Dermis microvascular lymphatic vessel endothelial cell (primary cell): ENCODE results near the gene MOB1A. TPM values are rescaled to one million over a fixed set of nuclear protein-coding genes. Genes with fewer than 3 reads are reported as not detected.
"Not testable (repeated sequence)": the region's sequence is repeated elsewhere in the genome, so short reads cannot be mapped to it uniquely, and the experiment has no call there.

ENCODE experiments used
- DNase-seq, 2 donors: peaks; one replicate each; pipeline versions ENCODE4 v3.0.0 to v3.0.0-alpha.2; 2010; ENCODE audit warnings: low read depth in 2 of 2
- total RNA-seq: library from RNA; depleted of rRNA; stranded (reverse); fragments of >200 nt; gene quantifications from 2 replicates; pipeline ENCODE4 v1.2.1, GENCODE V29; 2014

Gene MOB1A
- total RNA-seq, 1 donor from 2014 or later = 79.6 TPM

DNA sequence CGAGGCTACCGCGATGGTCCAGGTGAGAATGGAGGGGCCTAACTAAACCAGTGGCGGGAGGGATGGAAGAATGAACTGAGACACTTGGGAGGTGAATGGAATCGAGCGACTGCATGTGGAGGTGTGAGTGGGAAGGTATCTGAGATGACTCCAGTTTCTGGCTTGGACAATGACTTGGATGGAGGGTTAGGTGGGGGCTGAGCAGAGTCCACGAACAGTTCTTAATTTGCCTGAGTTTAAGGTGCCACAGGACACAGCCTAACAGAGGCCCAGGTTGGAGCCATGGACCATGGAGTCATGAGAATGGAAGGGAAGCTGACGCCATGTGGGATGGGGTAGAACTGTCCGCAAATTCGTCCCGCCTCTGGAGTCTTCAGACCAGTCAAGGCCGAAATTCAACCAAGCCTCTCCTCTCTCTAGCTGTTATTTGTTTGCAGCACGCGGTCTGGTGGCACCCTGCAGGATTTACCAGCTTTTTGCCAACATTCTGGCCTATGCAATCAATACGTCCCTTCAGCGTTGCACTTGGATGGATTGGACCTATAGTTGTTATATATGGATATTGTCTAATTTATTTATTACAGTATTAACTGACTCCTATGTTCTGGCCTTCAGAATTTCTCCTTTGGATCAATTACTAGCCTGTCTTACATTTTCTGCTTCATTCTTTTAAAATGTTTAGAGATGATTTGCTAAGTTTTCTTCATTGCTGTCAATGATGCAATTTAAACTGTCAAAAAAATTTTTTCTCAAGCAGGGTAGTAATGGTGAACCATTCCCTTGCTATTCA, 30.0 kb downstream of the MOB1A start:
- no peak for DNase-seq

DNA sequence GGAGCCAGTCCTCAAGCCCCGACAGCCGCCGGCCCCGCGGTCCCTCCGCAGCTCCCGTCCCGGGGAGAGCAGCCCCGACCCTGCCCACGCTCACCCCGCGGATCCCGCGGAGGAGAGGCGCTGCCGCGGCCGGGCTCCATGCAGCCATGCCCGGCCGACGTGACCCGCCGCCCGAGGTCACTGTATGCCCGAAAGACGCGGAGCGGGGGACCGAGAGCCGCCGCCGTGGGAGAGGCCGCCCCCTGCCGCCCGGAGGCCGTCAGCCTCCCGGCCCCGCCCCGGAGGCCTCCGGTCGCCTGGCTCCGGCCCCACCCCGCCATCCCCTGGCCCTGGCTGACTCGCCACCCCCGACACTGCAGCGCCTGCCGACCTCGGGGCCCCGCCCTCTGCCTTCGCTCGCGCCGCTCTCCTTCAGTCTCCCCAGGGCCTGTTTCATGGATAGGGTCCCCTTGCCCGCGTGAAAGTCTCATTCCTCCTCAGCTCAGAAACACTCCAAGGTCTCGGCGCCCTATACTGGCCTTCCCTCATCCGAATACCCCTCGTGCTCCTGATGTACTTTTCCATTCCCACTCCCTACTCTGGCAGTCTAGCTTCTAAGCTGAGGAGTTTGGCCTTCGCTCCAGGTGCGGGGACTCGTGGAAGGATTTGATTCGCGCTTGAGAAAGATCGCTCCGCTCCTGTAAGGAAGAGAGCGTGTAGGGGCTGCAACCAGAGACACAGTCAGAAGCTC, 30.8 kb downstream of the MOB1A start, which contains the start of gene BOLA3:
Gene BOLA3 (minus strand): TSS at position 186 of the 730 bp plus-strand sequence. CDS start 38 bp downstream, at position 148.
- DNase-seq = peak; percentile 25 to 80

DNA sequence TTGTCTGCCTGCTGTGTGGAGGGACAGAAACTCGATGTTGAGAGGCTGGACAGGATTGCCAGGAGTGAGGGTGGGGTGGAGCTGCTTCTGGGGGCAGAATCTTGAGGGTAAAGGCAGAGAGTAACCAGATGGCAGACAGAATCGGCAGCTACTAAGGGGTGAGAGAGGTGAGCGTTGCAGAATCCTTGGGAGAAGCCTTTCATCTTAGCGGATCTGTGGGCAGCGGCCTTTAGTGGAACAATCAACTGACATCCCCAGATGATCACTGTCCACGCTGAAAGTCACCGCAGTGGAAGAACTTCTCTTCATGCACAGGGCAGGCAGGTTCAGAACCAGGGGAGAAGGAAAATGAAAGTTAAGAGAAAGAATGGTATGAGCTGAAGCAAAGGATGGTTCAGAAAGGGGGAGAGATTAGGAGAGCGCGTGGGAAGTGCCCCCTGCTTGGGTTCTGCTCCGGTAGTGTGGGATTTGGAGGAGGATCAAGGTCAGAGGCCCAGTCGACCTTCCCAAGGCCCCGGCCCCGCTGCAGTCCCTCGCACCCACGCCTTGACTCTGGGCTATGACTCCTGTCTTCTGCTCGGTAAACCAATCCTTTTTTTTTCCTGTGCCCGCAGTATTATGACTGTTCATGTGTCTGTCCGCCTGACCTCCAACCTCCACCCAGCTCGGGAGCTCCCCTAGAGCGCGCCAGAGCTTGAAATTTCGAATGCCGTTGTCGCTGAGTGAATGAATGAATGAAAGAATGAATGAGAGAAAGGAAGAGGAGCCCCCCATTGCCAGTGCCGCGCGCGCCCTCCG, 31.6 kb downstream of the MOB1A start:
- DNase-seq = peak in 1 of 2 donors; percentile 47

DNA sequence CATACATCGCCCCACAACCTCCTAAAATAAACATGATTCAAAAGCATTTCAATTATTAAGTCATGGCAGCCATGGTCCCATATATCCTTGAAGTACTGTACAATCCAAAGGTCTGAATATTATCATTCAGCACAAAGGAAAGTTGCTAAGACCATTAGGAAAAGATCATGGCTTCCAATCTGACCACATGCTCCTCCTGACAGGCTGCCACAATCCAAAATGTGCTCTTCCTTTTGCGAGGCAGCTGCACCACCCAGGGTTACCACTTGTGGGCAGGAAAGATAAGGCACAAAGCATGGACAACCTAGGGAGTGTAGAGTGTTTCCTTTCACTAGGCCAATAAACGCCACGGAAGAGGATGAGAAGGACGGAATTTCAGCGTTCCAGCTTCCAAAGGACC, 36.3 kb downstream of the MOB1A start:
- DNase-seq = no peak

DNA sequence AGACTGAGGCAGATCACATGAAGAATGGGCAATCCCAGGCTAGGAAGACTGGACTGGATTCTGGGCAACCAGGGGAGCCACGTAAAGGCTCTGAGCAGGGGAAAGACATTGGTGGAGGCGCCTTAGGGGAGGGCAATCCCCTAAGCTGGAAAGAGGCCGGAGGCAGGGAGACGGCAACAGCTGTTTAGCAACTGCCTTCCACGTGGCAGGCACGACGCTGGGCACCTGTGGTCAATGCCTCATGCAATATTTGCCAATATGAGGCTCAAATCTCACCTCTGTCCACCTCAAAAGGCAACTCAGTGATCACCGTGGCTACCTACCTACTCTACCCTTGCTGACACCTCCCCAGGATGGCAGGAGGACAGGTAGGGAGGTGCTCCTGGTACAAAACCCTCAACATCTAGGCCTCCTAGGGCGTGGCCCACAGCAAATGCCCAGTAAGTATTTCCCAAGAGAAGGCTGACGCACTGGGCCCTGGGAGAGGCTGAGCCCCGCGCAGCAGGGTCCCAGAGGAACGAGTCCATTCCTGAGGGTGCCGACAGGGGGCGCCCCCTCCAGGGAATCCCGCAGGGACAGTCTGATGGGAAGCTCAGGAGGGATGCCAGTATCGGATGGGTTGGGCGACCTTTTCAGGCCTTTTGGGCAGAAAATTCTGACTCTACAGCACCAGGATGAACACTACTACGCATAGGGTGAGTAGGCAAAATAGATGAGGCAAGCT, 39.9 kb downstream of the MOB1A start:
- no peak for DNase-seq

DNA sequence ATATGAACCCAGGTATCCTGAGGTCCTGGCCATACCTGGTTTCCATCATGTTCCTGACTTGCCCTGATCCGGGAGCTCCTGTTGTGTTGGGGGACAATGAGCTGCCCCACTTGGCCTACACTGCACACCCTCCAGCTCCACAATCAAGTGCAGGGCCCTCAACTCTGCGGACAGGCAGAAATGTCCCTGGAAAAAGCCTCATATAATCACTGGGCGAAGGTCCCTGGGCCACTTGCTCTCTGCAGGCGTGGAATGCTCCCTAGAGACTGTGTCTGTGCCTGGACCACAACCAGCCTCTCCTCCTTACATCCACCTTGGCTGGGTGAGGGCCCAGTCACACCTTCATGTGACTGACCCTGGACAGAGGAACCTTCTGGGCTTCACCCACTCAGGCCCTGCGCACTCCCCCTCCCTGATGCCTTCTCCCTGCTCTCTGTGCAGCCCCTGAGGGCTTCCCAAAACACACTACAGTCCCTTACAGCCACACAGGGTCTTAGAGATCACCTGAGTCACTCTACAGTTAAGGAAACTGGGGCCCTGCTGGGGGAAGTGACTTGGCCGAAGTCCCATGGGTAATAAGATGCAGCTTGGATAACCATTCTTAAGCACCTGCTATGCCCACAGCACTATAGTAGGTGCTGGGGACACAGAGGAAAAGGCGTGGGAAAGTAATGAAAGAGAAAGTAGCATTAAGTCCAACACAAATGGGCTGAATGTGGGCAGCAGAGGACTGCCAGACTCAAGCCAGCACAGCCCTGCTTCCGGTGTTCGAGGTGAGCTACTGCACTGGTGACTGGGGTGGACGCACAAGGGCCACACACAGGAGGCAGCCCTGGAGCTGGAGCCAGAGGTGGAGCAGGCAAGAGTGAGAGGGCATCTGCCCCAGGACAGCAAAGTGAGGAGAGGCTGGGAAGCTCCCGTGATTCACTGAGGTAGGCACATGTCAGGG, 40.8 kb downstream of the MOB1A start:
- no peak for DNase-seq

DNA sequence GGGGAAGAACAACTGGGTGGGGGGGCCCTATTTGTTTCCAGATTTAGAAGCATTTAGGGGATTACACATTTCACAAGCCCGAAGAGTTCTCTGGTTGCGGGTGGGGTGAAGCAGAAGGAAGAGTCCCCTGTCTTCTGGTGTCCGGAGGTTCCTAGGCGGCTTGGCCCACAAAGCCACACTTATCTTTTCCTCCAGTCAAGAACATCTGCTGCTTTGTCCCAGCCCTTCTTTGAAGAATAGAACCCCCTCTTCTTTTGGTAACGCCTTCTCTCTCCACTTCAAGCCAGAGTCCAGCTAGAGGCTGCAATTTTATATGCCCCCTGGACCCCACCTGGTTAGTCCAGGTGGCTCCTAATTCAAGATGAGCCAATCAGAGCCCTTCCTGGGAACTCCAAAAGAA, 46.8 kb downstream of the MOB1A start:
- DNase-seq = no peak

DNA sequence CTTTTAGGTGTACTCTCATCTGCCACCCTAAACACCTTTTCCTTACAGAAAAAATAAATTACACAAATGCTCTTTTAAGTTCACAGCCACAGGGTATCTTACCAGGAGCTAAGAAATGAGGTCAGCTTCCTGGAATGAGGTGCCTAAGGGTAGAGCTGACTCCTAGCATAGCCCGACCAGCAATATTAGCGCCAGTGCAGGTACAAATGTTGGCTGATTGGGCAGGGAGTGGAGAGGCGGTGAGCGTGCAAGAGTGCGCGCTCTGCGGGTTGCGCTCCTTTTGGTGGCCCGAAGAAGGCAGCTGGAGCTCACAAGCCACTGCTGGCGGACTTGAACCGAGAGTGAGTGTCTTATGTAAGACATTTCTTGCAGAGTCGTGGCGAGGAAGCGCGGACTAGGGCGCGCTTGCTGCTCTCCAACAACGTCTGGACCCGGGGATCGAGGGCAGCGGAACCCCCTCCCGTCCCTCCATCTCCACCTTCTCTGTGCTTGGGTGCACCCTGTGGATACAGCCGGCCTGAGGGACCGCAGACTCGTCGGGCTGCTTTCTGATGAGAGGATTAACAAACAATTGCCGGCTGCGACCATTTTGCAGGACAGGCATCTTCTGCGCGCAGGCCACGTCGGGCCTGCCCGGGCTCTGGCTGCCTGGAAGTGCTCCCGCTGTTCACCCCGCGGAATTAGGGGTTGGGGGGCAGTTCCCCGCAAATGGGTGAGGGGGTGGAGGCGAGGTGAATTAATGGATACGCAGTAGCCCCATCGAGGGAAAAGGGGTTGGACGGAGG, 48.3 kb downstream of the MOB1A start:
- no peak for DNase-seq

DNA sequence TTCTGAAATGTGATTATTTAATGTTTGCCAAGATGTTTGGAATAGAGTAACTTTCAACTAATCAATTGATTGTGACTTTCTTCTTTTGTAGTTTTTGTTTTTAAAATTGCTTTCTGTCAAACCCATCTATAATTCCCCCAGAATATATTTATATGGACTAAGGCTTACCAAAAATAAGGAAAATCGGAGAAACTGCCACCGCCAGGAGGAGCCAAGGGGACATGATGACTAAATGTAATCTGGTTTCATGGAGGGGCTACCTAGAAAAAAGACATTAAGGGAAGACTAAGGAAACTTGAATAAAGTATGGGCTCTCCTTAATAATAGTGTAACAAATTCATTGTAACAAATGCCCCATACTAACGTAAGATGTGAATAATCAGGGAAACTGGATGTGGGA, 50.5 kb downstream of the MOB1A start:
- DNase-seq = peak in 1 of 2 donors; percentile 19

DNA sequence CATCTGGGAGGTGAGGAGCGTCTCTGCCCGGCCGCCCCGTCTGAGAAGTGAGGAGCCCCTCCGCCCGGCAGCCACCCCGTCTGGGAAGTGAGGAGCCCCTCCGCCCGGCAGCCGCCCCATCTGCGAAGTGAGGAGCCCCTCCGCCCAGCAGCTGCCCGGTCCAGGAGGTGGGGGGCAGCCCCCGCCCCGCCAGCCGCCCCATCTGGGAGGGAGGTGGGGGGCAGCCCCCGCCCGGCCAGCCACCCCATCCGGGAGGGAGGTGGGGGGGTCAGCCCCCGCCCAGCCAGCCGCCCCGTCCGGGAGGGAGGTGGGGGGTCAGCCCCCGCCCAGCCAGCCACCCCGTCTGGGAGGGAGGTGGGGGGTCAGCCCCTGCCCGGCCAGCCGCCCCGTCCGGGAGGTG, 54.7 kb downstream of the MOB1A start:
- DNase-seq = not testable (repeated sequence)

DNA sequence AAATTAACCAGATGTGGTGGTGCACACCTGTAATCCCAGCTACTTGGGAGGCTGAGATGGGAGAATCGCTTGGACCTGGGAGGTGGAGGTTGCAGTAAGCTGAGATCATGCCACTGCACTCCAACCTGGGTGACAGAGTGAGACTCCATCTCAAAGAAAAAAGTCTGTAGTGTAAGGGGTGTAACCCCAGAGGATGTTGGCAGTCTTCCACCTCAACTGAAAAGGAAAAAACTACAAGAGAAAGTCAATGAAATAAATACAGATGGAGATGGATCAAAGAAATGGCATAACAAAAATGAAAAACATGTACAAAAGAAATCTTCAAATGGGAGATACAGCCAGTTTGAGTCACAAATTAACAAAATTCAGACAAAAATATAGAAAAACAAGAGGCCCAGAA, 56.8 kb downstream of the MOB1A start:
- DNase-seq = not testable (repeated sequence)

DNA sequence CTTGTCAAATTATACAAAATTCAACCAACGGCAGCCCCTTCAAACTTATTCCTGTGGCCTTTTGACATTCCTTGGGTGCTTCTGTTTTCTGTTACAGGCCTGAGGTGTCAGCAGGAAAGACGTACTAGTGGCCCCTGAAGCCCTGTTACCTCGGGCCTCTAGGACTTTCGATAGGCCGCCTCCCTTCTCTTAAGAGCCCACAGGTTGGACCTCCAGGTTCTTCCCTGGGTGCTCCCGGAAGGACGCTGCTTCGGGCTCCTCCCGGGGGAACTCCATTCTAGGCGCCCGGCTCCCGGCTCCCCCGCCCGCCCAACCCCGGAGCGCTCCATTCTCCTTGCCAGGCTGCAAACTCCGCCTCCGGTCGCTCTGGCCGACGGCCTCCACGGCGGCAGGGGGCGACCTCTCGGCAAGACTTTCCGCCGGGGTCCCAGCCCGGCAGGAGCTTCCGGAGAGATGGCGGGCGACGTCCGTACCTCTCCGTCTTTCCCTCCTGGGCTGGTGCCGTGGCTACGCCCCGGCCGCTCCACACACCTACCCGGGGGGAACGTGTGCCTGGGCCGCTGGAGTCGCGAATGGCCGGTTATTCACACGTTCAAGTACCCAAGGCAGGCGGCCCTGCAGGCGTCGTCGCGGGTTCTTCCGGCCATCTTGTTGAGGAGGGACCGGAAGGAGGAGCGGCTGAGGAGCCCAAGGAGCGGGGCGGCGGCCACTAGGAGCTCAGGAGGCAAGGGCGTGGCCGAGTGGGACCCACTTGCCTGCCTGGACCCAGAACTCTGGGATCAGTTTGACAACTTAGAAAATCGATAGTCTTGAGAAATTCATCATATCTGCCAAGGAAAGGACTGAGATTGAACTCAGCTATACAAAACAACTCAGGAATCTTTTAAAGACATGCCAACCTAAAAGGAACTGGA, 58.5 kb downstream of the MOB1A start:
- DNase-seq = peak; percentile 18 to 68

DNA sequence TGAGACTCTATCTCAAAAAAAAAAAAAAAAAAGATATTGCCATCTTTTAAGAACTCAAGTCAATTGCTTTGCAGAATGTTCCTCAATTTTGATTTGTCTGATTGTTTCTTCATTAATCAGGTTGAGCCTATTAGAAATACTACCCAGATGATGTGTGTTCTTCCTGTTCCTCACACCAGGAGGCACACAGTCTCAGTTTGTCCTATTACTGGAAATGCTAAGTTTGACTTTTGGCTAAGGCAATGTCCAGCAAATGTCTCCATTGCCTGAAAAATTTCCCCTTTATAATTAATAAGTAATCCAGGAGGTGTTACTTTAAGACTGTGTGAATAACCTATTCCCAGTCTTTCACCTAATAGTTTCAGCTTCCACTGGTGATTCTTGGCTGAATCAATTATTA, 59.3 kb downstream of the MOB1A start:
- DNase-seq = no peak

DNA sequence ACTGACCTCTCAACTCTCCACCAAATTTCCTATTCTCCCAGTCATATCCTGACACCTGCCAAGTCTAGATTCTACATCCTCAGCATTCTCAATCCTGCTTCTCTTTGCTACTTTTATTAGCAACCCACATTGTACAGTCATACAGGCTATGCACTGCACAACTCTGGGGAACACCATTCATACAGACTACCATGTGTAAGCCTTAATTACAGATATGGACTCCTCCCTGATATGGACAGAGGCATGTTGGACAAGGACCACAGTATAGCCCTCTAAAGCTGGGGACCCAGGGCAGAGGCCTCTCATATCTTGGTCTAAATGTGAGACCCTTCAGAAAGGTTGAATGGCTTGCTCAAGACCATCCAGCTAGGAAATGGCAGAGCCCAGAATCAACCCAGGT, 67.3 kb downstream of the MOB1A start:
- DNase-seq = no peak

DNA sequence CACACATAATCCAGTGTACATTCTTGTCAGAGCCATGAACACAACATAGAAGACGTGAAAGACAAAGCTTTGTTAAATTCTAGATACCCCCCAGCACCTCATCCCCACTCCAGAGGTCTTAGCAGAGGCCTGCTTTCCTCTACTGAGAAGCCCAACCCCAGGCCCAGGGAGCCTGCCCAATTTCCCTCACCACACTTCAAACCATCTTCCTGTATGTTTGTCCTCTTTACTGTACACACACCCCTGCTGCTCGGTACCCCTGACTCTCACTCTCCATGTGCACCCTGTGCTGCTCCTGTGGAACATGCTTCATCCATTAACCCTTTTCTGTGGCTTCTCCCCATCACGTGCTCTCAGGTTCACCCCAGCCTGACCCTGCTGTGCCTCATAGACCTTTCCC, 68.1 kb downstream of the MOB1A start:
- DNase-seq = no peak

DNA sequence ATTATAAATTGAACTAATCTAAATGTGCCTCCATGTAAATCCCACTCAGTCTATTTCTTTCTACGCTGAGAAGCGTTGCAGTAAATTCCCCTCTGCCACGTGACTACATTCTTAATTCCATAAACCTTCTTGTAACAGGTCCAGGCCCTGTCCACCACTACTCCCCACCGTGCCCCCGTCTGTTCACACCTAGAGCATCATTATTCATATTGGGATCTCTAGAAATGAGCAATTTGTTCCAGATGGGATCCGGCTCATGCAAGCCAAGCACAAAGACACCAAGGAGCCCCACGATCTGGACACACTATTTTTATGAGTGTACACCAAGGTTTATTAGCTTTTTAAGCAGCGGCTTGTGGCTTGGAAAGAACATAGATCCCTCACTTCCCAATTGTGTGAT, 69.1 kb downstream of the MOB1A start:
- DNase-seq = no peak

DNA sequence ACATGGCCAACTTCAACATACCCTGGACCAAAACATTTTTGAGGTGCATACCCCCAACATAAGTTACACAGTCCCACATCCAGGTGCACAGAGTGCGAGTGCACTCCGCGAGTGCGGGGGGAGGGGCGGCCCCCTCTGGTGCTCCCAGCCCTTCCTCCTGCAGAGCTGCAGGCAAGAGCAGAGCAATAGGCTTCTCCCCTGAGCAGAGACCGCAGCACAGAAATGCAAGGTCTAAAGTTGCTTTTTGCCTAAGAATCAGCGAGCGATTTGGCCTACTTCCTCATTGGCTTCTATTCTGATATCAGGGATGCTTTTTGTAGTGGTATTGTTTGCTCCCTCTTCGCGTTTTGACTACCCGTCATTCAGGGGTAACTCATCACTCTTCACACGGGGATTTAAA, 71.6 kb downstream of the MOB1A start:
- no peak for DNase-seq

DNA sequence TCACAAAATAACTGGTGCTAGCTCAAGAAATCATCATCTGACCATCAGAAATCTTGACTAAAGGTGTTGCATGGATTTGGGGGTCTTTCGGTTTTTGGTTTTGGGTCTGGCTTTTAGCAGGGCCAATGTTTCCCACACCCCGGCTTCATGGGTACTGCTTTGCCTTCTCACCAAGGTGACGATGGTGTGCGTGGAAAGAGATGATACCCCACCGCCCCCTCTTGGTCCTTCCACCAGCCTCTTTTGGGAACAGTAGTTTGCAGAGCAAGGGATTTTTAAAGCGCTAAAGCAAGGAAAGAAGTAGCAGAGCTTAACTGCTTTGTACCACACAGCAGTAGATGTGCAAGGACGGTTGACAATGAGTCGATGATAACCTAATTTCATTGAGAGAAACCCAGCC, 73.3 kb downstream of the MOB1A start:
- no peak for DNase-seq
